ENCODE results near the gene RCAN1. TPM values are rescaled to one million over a fixed set of nuclear protein-coding genes. Genes with fewer than 3 reads are reported as not detected.

The RCAN1 gene
- total and polyA plus RNA-seq, 4 donors, result 26.7 to 67.9 (median 46.7) TPM

GRCh38 chr21:34537838-34538237 lies 77.1 kb downstream of the RCAN1 start (continued):
- TF ChIP-seq GABPA (IDR thresholded peaks at IDR 0.05 in 1 of 2, conservative IDR thresholded peaks at IDR 0.05 in 1 of 2), result no peak
- TF ChIP-seq SP1 (IDR thresholded peaks at IDR 0.05), result no peak
- no peak for TF ChIP-seq RXRA (IDR thresholded peaks at IDR 0.05)
- no peak for TF ChIP-seq MAX (IDR thresholded peaks at IDR 0.05)

- 63% methylated on average over 2 of the region's 2 CpGs for WGBS
- H3K27ac ChIP-seq (ENCODE audit: low read depth in 1 of 2, low read length in 2 of 2), result no peak overlapping the region
- no peak for DNase-seq (ENCODE audit: low spot score)
These were observed 78.1 kb downstream of the RCAN1 start for GRCh38 chr21:34536820-34537219.

GRCh38 chr21:34536311-34536710 lies 78.6 kb downstream of the RCAN1 start:
- Histone ChIP-seq H3K9me3 (ENCODE audit: control insufficient read depth in 4 of 4, low read length in 3 of 4) (no peaks in the 10 kb centered on the region), H3K27me3 (ENCODE audit: control insufficient read depth in 4 of 4, insufficient read depth in 4 of 4, low read length in 3 of 4) (no peaks in the 10 kb centered on the region), H3K4me1 (ENCODE audit: control insufficient read depth in 4 of 4, insufficient read depth in 4 of 4, low read length in 3 of 4) (no peaks in the 10 kb centered on the region), H3K9ac (ENCODE audit: low read depth in 1 of 2, low read length in 2 of 2) (no peak overlapping the region), H3K36me3 (ENCODE audit: control insufficient read depth in 4 of 4, insufficient read depth in 3 of 4, low read depth in 1 of 4, low read length in 3 of 4) (no peaks in the 10 kb centered on the region), H3K4me3 (ENCODE audit: low read depth in 1 of 3, low read length in 3 of 3) (no peak overlapping the region), H3K27ac (ENCODE audit: low read depth in 1 of 2, low read length in 2 of 2) (no peak overlapping the region)
- 95% methylated on average over 8 of the region's 8 CpGs for WGBS
- DNase-seq (ENCODE audit: low spot score), result no peak
- TF ChIP-seq RAD21 (IDR thresholded peaks at IDR 0.05), result no peak
- no peak for TF ChIP-seq ZBTB33 (IDR thresholded peaks at IDR 0.05)
- TF ChIP-seq YY1 (IDR thresholded peaks at IDR 0.05), result no peak
- no peak for TF ChIP-seq CTCF (IDR thresholded peaks at IDR 0.05; ENCODE audit: low read depth, low read length, missing input control)
- no peak for TF ChIP-seq ATF3 (IDR thresholded peaks at IDR 0.05)
- no peak for TF ChIP-seq NR2F2 (IDR thresholded peaks at IDR 0.05)
- no peak for TF ChIP-seq SP1 (IDR thresholded peaks at IDR 0.05)
- TF ChIP-seq MAX (IDR thresholded peaks at IDR 0.05), result no peak
- TF ChIP-seq JUND (IDR thresholded peaks at IDR 0.05), result no peak

More at GRCh38 chr21:34536820-34537219, 78.1 kb downstream of the RCAN1 start:
- H3K4me1 ChIP-seq (ENCODE audit: control insufficient read depth in 4 of 4, insufficient read depth in 4 of 4, low read length in 3 of 4), result no peaks in the 10 kb centered on the region
- no peak overlapping the region for H3K4me3 ChIP-seq (ENCODE audit: low read depth in 1 of 3, low read length in 3 of 3)
- no peaks in the 10 kb centered on the region for H3K36me3 ChIP-seq (ENCODE audit: control insufficient read depth in 4 of 4, insufficient read depth in 3 of 4, low read depth in 1 of 4, low read length in 3 of 4)
- TF ChIP-seq MAX (IDR thresholded peaks at IDR 0.05) (no peak), RXRA (IDR thresholded peaks at IDR 0.05) (no peak)
- no peaks in the 10 kb centered on the region for H3K27me3 ChIP-seq (ENCODE audit: control insufficient read depth in 4 of 4, insufficient read depth in 4 of 4, low read length in 3 of 4)
- H3K9me3 ChIP-seq (ENCODE audit: control insufficient read depth in 4 of 4, low read length in 3 of 4), result no peaks in the 10 kb centered on the region
- no peak overlapping the region for H3K9ac ChIP-seq (ENCODE audit: low read depth in 1 of 2, low read length in 2 of 2)

Data from liver (tissue), 9 donors.